ENCODE measurements around the gene SORCS1. TPM values are rescaled to one million over a fixed set of nuclear protein-coding genes. Genes with fewer than 3 reads are reported as not detected.

Gene SORCS1
- polyA plus RNA-seq, 1 donor (not counting 4 experiments of a cell fraction or from before 2014, with no cell fraction given): not detected

DNA sequence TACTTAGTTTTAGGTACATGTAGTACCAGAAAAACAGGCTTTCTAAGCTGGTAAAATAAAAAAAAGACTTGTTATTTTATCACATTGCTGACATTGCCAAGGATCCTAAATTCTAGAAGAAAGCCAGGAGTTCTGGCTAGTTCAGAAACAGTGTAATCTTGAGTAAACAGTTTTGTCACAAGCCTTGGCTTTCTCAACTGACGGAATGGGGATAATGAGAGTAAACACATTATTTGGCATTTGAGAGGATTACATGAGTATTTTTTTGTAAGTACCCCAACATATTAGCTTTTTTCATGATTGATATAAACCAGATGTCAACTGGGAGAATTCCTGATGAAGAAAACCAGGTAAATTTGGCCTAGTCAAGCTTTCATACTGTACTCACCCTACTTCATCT lies 269.8 kb downstream of the SORCS1 start:
- Histone ChIP-seq H3K36me3 (ENCODE audit: control insufficient read depth in 2 of 2, extremely low read depth in 1 of 2, insufficient read depth in 2 of 2, low read length in 2 of 2) (no peaks in the 10 kb centered on the region), H3K9ac (ENCODE audit: control insufficient read depth, extremely low read depth, insufficient read depth, low read length) (no peak overlapping the region), H3K79me2 (ENCODE audit: control insufficient read depth, insufficient read depth, low read length) (no peaks in the 10 kb centered on the region), H3K4me3 (ENCODE audit: control insufficient read depth in 2 of 3, extremely low read depth in 1 of 3, insufficient read depth in 2 of 3, low read depth in 1 of 3, low read length in 3 of 3) (no peak overlapping the region), H3K4me2 (ENCODE audit: control insufficient read depth, extremely low read depth, insufficient read depth, low read depth, low read length) (no peak overlapping the region), H4K20me1 (ENCODE audit: control insufficient read depth, extremely low read depth, insufficient read depth, low read length) (no peaks in the 10 kb centered on the region), H3K4me1 (ENCODE audit: control insufficient read depth, extremely low read depth, insufficient read depth, low read length) (no peaks in the 10 kb centered on the region), H3K27ac (ENCODE audit: control insufficient read depth, insufficient read depth, low read length) (no peak overlapping the region), H3K9me1 (ENCODE audit: control insufficient read depth, extremely low read depth, insufficient read depth, low read length) (no peaks in the 10 kb centered on the region), H2AFZ (ENCODE audit: control insufficient read depth, low read length) (no peak overlapping the region), H3K9me3 (ENCODE audit: control insufficient read depth, low read depth, low read length) (no peaks in the 10 kb centered on the region), H3K27me3 (ENCODE audit: control insufficient read depth, extremely low read depth, insufficient read depth, low read length) (no peaks in the 10 kb centered on the region)
- no peak for TF ChIP-seq EZH2 (IDR thresholded peaks at IDR 0.05; ENCODE audit: low read length)
- TF ChIP-seq, protein P1, sequence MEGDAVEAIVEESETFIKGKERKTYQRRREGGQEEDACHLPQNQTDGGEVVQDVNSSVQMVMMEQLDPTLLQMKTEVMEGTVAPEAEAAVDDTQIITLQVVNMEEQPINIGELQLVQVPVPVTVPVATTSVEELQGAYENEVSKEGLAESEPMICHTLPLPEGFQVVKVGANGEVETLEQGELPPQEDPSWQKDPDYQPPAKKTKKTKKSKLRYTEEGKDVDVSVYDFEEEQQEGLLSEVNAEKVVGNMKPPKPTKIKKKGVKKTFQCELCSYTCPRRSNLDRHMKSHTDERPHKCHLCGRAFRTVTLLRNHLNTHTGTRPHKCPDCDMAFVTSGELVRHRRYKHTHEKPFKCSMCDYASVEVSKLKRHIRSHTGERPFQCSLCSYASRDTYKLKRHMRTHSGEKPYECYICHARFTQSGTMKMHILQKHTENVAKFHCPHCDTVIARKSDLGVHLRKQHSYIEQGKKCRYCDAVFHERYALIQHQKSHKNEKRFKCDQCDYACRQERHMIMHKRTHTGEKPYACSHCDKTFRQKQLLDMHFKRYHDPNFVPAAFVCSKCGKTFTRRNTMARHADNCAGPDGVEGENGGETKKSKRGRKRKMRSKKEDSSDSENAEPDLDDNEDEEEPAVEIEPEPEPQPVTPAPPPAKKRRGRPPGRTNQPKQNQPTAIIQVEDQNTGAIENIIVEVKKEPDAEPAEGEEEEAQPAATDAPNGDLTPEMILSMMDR (optimal IDR thresholded peaks at IDR 0.05 in 1 of 3, IDR thresholded peaks at IDR 0.05 in 1 of 3, conservative IDR thresholded peaks at IDR 0.05 in 1 of 3; ENCODE audit: extremely low read depth in 1 of 3, insufficient read depth in 2 of 3, low read length in 3 of 3): no peak
- DNase-seq (ENCODE audit: low read depth, low spot score): no peak
- no peak for FAIRE-seq
- dilution Hi-C loops (cut with MboI; ENCODE audit: extremely low pct_ligation_motif_present, low sequenced_read_pairs): no loop called here

DNA sequence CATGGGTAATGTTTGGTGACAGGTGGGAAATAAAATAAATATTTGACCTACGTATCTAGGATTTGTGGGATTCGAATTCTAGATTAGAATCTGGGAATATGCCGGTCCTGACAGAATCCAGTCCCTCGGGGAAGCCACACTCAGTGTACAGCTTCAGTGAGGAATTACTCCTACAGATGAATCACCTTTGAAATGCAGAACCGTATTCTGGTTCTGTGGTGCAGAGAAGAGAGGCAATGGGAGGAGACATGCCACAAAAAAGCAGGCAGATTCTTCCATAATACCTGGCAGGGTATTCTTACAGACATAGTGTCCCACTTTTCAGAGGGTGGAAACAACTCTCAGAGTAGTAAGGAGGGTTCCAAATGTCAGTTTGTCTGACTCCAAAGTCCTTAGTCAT lies 286.9 kb downstream of the SORCS1 start:
- Histone ChIP-seq H3K4me1 (ENCODE audit: control insufficient read depth, extremely low read depth, insufficient read depth, low read length) (no peaks in the 10 kb centered on the region), H3K9me1 (ENCODE audit: control insufficient read depth, extremely low read depth, insufficient read depth, low read length) (no peaks in the 10 kb centered on the region), H3K9me3 (ENCODE audit: control insufficient read depth, low read depth, low read length) (no peaks in the 10 kb centered on the region), H2AFZ (ENCODE audit: control insufficient read depth, low read length) (no peak overlapping the region), H3K9ac (ENCODE audit: control insufficient read depth, extremely low read depth, insufficient read depth, low read length) (no peak overlapping the region), H3K36me3 (ENCODE audit: control insufficient read depth in 2 of 2, extremely low read depth in 1 of 2, insufficient read depth in 2 of 2, low read length in 2 of 2) (no peaks in the 10 kb centered on the region), H3K27ac (ENCODE audit: control insufficient read depth, insufficient read depth, low read length) (no peak overlapping the region), H3K27me3 (ENCODE audit: control insufficient read depth, extremely low read depth, insufficient read depth, low read length) (no peaks in the 10 kb centered on the region), H4K20me1 (ENCODE audit: control insufficient read depth, extremely low read depth, insufficient read depth, low read length) (no peaks in the 10 kb centered on the region), H3K79me2 (ENCODE audit: control insufficient read depth, insufficient read depth, low read length) (no peaks in the 10 kb centered on the region), H3K4me2 (ENCODE audit: control insufficient read depth, extremely low read depth, insufficient read depth, low read depth, low read length) (no peak overlapping the region), H3K4me3 (ENCODE audit: control insufficient read depth in 2 of 3, extremely low read depth in 1 of 3, insufficient read depth in 2 of 3, low read depth in 1 of 3, low read length in 3 of 3) (no peak overlapping the region)
- DNase-seq (ENCODE audit: low read depth, low spot score) (no peak), FAIRE-seq (no peak)
- no peak for TF ChIP-seq EZH2 (IDR thresholded peaks at IDR 0.05; ENCODE audit: low read length)
- TF ChIP-seq, protein P1 (optimal IDR thresholded peaks at IDR 0.05 in 1 of 3, IDR thresholded peaks at IDR 0.05 in 1 of 3, conservative IDR thresholded peaks at IDR 0.05 in 1 of 3; ENCODE audit: extremely low read depth in 1 of 3, insufficient read depth in 2 of 3, low read length in 3 of 3): no peak
- dilution Hi-C loops (cut with MboI; ENCODE audit: extremely low pct_ligation_motif_present, low sequenced_read_pairs): no loop called here

Data from keratinocyte (primary cell).